GM19372 (cell line): Measurements from ENCODE around the gene VSIG10L.

Source experiments
- ATAC-seq: cut with Tn5 transposase; IDR thresholded peaks from one replicate; pipeline ENCODE4 v1.9.1; 2021; ENCODE audit warnings: mild to moderate bottlenecking, low read depth, moderate library complexity; ENCODE audit not compliant: unreplicated experiment

VSIG10L gene

DNA sequence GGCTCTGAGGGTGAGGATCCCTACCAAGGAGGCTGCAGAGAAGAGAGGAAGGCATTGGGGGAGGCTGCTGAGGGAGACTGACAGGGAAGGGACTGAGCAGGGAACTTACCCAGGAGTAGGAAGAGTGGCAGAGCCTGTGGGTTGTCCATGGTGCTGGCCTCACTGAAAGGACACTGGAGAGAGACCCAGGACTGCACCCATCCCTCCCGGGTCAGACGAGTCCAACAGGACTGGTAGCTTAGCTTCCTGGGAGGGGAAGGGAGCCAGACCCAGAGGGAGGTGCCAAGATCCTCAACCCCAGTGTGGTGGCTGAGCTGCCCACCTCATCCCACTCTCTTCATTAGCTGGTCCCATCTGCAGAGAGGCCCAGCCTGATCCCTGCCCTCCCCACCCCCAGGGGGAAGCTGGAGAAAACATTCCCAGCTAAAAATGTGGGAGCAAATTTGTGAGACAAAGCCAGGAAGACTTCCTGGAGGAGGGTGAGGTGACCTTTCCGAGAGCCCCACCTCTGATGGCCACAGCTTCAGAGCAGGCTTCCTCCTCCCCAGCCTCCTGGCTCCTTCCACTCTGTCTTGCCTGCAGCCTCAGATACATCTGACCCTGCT lies at the start of gene VSIG10L:
VSIG10L (minus strand) TSS at position 164 of the 605 bp plus-strand sequence; CDS start at position 149, 15 bp downstream.
- no peak for ATAC-seq

DNA sequence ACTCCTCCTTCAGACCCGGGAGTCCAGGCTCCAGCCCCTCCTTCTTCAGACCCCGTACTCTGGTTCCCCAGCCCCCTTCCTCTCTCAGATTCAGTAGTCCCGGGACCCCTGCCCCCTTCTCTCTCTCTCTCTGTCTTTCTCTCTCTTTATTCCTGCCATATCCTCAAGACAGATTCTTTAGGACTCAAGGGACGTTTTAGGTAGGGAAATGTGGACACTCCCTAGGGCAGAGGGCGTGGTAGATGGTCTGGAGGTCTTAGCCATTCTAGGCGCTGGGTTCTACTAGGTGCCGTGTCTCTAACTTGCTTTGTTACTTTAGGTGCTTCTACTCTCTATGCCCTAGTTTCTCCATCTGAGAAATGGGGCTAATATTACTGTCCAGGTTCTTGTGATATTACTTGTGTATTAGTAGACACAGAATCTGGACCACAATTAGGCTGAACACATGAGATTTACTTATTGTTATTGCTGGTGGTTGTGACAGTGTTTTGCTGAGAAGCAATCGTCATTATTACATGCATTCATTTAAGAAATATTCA lies 49.2 kb upstream of the VSIG10L start:
- no peak for ATAC-seq

DNA sequence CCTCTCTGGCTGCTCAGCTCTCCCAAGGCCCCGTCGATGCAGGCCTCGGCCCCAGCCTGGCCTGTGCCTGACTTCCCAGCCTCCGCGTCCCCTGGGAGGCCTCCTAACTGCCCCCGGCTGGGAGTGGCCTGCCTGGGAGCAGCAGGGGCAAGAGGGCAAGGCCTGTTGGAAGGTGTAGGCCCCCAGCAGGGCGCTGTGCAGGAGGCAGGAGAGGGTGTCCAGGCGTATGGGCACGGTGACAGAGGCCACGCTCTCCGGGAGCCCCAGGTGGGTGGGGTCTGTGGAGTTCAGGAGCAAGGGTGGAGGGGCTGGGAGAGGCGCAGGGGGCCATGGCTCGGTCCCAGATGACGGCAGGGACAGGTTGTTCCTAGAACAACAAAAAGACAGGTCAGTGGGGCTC lies 47.2 kb upstream of the VSIG10L start:
- no peak for ATAC-seq

DNA sequence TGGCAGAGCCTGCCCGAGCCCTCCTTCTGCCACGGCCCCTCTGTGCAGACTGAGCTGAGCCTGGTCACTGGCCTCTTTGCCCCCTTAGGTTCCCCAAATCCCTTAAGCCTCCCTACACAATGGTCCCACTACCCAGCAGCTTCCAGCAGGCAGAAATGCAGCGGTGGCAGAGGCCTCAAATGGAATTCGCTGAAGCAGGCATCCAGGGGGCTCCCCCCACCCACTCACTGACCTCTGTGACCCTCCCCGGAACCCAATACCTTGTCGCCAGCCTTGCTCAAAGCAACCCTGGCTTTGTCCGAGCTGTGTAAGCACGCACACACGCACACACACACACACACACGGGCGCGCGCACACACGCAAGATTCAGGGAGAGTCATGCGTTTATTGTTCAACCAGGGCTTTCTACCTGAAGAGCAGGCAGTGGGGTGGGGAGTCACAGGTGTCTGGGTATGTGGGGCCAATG lies 46.0 kb upstream of the VSIG10L start, which contains the start of gene LIM2:
LIM2 (minus strand) TSS at position 51 of the 466 bp plus-strand sequence. CDS start 531 bp downstream, outside the sequence.
- no peak for ATAC-seq

DNA sequence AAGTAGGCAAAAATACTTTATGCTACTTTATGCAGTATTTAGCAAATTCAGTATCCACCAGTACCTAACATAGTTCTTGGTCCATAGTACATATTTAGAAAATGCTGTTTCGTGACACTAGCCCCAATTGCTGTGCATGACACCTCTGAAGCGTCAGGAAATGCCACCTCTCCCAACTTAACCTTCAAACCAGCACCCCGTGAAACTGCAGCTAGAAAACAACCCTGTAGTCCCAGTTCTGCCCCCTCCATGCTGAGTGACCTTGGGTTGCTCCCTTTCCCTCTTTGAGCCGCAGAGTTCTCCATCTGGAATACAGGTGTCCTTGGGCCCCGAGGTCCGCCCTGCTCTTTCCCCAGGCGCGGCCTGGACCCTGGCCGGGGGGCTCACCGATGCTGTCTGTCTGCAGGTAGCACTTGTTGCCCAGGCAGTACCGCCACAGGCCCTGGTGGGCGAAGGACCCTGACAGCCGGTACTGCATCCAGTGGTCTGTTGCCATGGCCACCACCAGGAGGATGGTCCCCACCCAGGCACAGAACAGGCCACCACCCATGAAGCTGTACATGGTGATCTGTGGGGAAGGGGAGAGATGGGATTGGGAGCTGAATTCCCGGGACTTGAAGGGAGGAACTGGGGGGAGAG lies 45.1 kb upstream of the VSIG10L start:
- ATAC-seq: no peak

DNA sequence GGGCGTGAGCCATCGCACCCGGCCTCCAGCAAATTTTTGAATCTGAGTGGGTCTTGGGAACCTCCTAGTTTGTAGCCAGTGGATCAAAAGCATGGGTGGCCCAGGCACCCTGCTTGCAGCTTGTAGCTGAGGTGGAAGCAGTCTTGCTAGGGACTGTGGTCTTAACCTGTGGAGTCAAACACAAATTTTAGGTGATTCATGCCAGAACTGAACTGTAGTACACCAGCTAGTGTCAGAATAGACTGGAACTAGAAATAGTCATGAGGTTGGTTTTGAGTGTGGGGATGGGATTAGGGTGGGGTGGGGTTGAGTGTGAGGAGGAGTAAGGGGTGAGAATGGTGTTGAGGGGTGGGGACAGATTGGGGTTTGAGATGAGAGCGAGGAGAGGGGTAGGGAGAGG lies 40.1 kb upstream of the VSIG10L start:
- ATAC-seq: no peak

DNA sequence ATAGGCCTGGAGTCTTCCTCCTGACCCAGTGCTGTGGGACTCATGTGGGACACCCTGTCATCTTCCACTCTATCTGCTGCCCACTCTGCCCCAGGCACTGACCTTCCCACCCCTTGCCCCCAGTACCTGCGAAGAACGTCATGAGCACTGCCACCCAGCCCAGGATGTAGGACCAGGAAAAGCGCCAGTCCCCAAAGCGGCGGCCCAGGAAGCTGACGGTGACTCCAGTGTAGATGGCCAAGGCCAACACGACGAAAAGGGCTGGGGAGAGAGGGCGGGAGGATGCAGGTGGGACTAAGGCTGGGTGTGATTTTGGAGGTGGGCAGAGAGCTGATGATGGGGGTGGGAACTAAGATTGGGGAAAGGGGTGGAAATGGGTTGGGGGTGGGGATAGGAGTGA lies 38.4 kb upstream of the VSIG10L start:
- no peak for ATAC-seq

DNA sequence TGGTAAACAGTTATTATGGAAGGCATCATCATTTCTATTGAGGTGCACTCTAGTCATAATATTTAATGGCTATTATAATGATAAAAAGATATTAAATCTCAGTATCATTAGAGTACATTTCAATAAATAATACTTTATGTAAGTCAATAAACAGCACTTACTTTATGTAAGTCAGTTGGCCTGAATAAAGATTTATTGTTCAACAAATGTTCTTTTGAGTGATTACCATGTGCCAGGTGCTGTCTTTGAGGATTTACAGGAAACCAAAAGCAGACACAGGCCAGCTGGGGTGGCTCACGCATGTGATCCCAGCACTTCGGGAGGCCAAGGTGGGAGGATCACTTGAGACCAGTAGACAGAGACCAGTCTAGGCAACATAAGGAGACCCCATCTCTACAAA lies 35.5 kb upstream of the VSIG10L start:
- no peak for ATAC-seq

DNA sequence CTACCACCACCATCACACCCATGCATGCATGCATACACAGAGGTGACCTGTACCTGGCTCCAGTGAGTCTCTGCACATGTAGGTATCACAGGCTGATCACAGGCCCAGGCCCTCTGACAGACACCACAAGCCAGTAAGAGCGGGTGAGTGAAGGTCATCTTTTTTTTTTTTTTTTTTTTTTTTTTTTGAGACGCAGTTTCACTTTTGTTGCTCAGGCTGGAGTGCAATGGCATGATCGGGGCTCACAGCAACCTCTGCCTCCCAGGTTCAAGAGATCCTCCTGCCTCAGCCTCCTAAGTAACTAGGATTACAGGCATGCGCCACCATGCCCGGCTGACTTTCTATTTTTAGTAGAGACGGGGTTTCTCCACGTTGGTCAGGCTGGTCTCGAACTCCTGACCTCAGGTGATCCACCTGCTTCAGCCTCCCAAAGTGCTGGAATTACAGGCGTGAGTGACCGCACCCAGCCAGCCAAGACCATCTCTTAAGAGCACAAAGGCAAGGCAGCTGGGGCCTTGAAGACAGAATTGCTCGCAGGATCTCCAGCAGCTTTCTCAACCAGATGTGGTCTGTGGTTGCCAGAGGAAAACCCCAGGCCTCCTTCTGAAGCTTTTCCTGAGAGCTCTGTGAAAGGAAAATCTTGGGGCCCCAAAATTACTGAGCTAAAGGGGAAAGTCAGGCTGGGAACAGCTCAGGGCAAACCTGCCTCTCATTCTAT lies 33.7 kb upstream of the VSIG10L start:
- no peak for ATAC-seq

DNA sequence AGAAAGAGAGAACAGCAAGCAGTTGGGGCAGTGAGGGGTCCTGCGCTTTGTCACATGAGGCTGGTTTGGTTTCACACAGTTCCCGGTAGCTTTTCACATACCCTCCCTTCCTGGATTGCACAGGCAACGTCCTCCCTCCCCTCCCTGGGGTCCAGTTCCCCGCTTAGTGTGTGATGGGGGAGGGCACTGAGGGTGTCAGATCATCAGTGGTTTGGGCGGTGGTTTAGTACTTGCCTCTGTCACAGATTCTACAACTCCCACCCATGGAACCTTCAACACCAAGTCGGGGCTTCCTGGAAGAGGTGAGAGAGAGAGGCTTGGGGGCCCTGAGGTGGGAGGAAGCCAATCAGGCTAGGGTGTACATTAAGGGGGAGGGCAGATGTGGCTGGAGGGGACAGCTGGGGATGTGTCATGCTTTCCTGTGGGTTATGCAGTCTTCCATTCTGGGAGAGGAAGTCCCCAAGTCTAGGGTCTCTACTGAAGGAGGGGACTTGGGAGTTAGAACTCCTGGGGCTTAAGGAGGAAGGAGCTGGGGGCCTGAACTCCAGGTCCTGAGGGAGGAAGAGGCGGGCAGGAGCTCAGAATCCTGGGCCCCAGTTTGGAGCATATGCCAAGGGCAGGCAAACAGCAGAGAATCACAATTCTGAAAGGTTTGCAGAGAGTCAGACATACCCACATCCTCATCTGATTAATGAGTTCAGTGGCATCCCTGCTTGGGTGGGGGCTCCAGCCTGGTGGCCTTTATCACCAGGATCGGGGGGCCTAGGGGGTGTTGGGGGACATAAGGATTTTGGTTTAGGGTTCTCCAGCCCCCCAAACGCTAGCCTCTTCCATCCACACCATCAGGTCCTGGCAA lies 30.9 kb upstream of the VSIG10L start, which contains the start of gene NKG7:
NKG7 (minus strand) TSS at position 6 of the 856 bp plus-strand sequence. CDS start 119 bp downstream, outside the sequence.
- ATAC-seq: no peak

DNA sequence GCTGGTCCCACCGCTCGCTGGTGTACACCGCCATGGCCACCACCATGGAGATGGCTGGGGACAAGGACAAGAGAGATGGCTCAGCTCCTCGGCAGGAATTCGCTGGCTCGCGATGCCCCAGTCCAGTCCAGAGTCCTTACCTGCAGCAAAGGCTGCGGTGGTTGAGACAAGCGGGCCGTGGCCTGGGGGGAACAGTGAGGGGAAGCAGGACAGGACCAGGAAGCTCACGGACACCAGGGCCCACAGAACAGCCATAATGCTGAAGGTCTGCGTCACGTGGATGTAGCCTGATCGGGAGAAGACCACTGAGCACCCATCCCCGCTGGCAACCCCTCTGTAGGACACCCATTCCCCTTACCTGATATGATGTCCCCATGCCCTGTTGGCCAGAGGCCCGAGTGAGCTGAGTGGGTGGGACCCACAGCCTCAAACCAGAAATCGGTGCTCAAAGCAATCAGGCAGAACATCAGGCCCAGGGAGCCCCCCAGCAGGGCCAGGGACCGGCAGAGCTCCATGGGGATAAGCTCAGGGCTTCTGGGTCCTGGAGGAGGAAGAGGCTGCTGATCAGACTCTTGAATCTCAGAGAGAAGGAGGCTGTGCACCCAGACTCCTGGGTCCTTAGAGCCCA lies 30.2 kb upstream of the VSIG10L start:
- ATAC-seq: no peak

DNA sequence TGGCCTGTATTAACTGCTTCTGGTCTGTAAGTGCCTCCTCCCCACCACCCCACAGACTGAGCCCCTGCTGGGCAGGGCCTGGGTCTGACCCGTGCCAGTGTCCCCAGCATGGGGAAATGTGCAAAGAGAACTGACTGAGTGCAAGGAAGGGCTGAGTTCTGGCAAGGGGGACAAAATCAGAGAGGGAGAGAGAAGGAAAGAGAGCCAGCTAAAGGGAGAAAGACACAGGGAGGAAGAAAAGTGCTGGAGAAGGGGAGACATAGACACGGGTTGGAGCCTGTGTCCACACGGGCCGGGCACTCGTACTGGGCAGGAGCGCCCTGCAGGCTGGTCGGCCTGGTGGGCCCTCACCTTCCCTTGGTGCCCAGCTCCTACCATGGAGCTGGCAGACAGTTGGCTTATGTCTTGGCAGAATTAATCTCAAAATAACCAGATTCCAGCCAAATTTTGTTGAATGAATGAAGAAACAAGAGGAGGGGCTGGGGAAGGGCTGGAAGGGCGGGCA lies 29.3 kb upstream of the VSIG10L start:
- ATAC-seq: no peak

DNA sequence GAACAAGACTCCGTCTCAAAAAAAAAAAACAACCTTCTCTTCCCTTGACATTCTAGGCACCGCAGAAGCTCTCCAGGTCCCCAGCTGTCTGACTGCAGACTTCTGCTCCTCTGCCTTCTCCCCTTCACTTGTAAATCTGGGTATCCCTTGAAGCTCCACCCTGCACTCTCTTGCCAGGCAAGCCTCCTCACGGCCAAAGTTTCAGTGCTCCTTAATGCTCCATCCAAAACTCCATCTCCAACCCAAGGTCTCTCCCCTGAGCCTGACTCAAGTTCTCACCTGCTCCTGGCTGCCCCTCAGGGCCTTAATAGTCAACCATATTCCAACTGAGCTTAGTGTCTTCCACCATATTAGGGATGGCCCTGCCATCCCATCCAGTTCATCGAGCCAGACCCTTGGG lies 28.3 kb upstream of the VSIG10L start:
- no peak for ATAC-seq

DNA sequence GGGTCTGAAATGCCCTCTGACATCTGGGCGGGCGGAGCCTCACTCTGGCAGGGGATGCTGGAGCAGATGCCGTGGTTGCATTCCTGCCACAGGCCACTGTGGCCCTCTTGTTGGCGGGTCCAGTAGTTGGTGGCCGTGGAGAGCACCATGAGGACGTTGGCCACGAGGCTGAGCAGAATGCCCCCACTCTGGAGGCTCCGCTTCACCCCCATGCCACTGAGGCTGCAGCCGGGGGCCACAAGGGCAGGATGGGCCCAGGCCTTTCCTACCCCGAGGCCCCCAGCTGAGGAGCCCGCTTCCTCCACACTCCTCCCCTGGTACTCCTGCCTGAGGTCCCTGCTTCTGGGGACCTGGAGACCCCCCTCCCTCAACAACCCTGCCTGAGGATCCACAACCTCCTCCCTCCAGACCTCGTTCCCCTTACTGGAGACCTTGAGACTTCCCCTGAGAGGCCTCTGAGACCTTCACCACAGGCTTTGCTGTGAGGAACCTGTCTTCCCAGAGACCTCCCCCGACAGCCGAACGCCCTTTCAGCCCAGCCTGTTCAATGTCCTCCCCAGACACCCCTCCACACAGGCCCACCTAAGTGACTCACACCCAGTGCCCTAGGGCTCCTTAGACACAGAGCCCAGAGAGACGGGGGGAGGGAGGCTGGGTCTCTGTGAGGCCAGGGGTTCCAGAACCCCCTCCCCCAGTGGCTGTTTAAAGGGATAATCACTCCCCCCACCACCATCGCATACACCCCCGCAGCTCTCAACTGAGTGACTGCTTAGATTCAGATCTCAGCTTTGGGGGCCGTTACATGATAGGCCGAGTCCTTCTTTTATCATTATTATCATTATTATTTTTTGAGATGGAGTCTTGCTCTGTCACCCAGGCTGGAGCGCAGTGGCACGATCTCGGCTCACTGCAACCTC lies 26.7 kb upstream of the VSIG10L start, which contains the start of gene CLDND2:
CLDND2 (minus strand) TSS at position 638 of the 917 bp plus-strand sequence; CDS start at position 212, 426 bp downstream.
- ATAC-seq: no peak

DNA sequence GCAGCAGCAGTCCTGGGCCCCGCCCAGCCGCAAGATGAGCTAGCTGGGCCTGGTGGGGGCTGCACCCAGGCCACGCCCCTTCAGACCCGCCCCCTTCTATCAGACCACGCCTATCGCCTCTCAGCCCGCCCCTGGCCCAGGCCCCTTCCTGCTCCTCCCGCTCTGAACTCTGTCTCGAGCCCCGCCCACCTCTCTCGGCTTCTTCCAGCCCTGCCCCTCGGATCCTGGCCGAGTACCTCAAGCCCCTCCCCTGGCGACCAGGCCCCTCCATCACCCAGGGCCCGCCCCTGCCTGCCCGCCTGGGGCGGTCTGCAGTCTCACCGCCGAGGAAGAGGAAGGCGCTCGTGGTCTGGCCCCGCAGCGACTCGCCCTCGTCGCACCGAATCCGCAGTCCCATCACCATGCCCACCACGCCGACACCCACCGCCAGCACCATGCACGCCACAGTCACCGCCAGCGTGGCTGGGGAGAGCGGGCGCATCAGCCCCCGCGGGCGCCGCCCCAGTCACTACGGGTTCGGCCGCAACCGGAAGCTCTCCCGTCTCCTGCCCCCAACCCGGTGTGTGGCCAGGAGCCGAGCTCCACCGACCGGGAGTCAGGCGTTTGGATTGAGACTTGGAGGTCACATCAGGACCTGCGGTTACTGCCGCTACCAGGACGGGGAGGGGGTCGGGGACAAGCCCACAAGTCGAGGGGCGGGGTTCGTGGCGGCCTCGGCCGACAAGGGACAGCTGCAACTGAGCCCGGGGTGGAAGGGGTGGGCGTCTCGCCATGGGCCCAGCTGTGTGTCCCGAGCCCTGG lies 25.8 kb upstream of the VSIG10L start:
- ATAC-seq: peak; percentile 73

DNA sequence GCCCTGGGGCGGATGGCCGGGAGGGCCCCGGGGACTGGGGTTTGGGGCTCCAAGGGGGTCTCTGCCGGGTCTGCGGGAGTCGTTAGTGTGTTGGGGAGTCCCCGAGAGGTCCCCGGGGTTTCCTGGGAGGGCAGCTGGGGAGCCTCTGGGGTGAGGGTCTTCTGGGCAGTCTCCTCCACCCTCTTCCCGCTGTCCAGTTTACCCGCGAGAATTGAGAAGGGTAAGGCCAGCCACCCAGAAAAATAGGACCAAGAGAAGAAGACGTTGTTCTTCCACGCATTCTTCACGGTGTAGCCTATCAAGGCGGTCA lies 25.3 kb upstream of the VSIG10L start:
- no peak for ATAC-seq

DNA sequence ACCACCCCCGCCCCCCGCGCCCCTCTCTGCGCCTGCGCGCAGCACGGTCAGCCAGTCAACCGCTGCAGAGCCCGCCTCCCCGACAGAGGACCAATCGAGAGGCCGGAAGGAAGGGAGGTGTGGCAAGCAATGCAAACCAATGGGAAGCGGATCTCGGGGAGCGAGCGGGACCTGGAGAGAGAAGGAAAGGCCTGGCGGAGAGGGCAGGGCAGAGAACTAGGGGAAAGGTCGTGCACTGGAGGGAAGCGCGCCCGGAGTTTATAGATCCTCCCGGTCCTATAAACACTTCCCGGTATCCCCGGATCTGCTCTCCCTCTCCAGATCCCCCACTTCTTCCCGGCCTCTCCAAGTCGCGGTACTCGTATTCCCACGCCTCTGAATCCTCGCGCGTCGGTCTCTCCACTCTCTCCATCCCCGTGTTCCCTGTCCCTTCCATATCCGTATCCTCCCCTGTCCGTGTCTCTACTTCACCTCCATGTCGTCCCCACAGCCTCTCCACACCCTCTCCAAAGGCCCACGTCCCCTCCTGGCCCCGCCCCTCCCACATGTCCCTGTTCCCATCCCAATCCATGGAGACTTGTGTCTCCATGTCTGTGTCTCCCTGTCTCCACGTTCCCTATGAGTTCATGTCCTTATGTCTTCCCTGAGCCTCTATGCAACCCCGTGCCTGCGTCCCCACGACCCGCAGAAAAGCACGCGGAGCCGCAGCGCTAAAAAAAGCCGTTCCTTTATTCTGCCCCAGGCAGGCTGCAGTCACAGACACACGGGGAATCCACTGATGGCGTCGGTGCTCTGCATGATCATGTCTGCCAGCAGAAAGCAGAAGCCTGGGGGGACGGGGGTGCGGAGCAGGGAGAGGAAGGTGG lies 24.7 kb upstream of the VSIG10L start:
- peak; percentile 40 for ATAC-seq
